Right atrium auricular region (tissue), 2 donors: ENCODE data around the gene HSD17B10. TPM values are rescaled to one million over a fixed set of nuclear protein-coding genes. Genes with fewer than 3 reads are reported as not detected.

Experiments used
- DNase-seq: peaks from one replicate; pipeline ENCODE4 v3.0.0-alpha.2; 2019; ENCODE audit warnings: low spot score
- H3K27ac ChIP-seq, 2 donors: fragments of 200-600 bp; sonication (generic); 1 replicate in 1 of 2; 2 replicates in 1 of 2; pipeline ENCODE4 v1.5.1; 2016 to 2019
- H3K27me3 ChIP-seq, 2 donors: fragments of 200-600 bp; sonication (generic); one replicate each; pipeline versions ENCODE4 v1.5.1 to v1.6.0; 2017 to 2019
- H3K36me3 ChIP-seq: fragments of 200-600 bp; sonication (generic); one replicate; pipeline ENCODE4 v1.5.1; 2016
- H3K4me1 ChIP-seq, 2 donors: fragments of 200-600 bp; sonication (generic); one replicate each; pipeline versions ENCODE4 v1.5.1 to v1.6.0; 2017 to 2019
- H3K4me3 ChIP-seq, 2 donors: fragments of 200-600 bp; sonication (generic); 1 replicate in 1 of 2; 2 replicates in 1 of 2; pipeline ENCODE4 v1.5.1; 2017 to 2019; ENCODE audit warnings: mild to moderate bottlenecking in 1 of 2, moderate library complexity in 1 of 2
- H3K9me3 ChIP-seq, 2 donors: fragments of 200-600 bp; sonication (generic); one replicate each; pipeline ENCODE4 v1.5.1; 2019
- CTCF ChIP-seq, 2 donors: fragments of 200-600 bp; sonication (generic); IDR thresholded peaks; one replicate each; pipeline ENCODE4 v1.5.1; 2019; ENCODE audit warnings: antibody characterized with exemption in 2 of 2
- total RNA-seq, 2 donors: library from RNA; depleted of rRNA; stranded (reverse); fragments of >200 nt; gene quantifications; one replicate each; pipeline ENCODE4 v1.1.0, GENCODE V29; 2016

HSD17B10 gene
- total RNA-seq, 2 donors from 2014 or later = 81.7 to 102 TPM

- no peak overlapping the region for H3K27ac ChIP-seq
- H3K4me3 ChIP-seq = no peak overlapping the region
- TF ChIP-seq CTCF (IDR thresholded peaks at IDR 0.05) = peak; percentile 73 to 86
- peak; percentile 71 for DNase-seq
- H3K36me3 ChIP-seq = peaks cover 12% of the 10 kb centered on the region
- H3K27me3 ChIP-seq = no peaks in the 10 kb centered on the region
- peaks cover 0 to 7% of the 10 kb centered on the region in 2 donors for H3K4me1 ChIP-seq
- no peaks in the 10 kb centered on the region for H3K9me3 ChIP-seq
These were observed 1.8 kb upstream of the HSD17B10 start for GRCh38 chrX:53435997-53436396.

- Histone ChIP-seq H3K27ac (no peak overlapping the region), H3K36me3 (peaks cover 12% of the 10 kb centered on the region), H3K4me3 (no peak overlapping the region), H3K4me1 (peaks cover 0 to 5% of the 10 kb centered on the region in 2 donors), H3K27me3 (no peaks in the 10 kb centered on the region), H3K9me3 (no peaks in the 10 kb centered on the region)
- no peak for TF ChIP-seq CTCF (IDR thresholded peaks at IDR 0.05)
- DNase-seq = no peak
These were observed 3.9 kb downstream of the HSD17B10 start for GRCh38 chrX:53430231-53430630.

DNA sequence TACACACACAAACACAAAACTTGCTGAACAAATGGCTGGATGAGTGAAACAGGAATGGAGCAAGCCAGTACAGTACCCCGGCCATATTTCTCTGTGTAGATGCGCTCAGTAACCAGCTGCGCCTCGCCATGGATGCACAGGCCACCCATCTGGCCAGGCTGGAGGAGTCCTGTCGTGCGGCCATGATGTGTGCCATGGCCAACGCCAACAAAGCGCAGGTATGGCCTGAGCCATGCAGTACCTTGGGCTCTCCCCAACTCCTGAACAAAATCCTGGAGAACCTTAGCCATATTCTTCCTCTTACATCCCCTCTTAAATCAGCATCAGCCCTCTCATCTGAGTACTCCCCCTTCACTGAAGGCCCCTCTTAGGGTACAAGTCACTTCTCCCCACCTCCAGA, 4.4 kb downstream of the HSD17B10 start:
- no peak overlapping the region for H3K27ac ChIP-seq
- peaks cover 0 to 5% of the 10 kb centered on the region in 2 donors for H3K4me1 ChIP-seq
- no peaks in the 10 kb centered on the region for H3K27me3 ChIP-seq

GRCh38 chrX:53422861-53423306, 11.3 kb downstream of the HSD17B10 start, which contains the start of gene RIBC1:
Gene RIBC1 (plus strand): TSS chrX:53422873. CDS start chrX:53426277, 3,404 bp downstream.
- no peaks in the 10 kb centered on the region for H3K36me3 ChIP-seq
- TF ChIP-seq CTCF (IDR thresholded peaks at IDR 0.05) = no peak
- peak within 1 kb of the TSS; percentile 59 to 68 for H3K4me3 ChIP-seq
- H3K4me1 ChIP-seq = peaks cover 0 to 23% of the 10 kb centered on the region in 2 donors
- no peak for DNase-seq
- H3K27me3 ChIP-seq = no peaks in the 10 kb centered on the region
- H3K9me3 ChIP-seq = no peaks in the 10 kb centered on the region
- H3K27ac ChIP-seq = peak within 1 kb of the TSS; percentile 89 to 91

More for the DNA sequence above, 4.4 kb downstream of the HSD17B10 start:
- H3K4me3 ChIP-seq = no peak overlapping the region
- no peak for TF ChIP-seq CTCF (IDR thresholded peaks at IDR 0.05)
- H3K9me3 ChIP-seq = no peaks in the 10 kb centered on the region
- peaks cover 12% of the 10 kb centered on the region for H3K36me3 ChIP-seq
- DNase-seq = no peak

DNA sequence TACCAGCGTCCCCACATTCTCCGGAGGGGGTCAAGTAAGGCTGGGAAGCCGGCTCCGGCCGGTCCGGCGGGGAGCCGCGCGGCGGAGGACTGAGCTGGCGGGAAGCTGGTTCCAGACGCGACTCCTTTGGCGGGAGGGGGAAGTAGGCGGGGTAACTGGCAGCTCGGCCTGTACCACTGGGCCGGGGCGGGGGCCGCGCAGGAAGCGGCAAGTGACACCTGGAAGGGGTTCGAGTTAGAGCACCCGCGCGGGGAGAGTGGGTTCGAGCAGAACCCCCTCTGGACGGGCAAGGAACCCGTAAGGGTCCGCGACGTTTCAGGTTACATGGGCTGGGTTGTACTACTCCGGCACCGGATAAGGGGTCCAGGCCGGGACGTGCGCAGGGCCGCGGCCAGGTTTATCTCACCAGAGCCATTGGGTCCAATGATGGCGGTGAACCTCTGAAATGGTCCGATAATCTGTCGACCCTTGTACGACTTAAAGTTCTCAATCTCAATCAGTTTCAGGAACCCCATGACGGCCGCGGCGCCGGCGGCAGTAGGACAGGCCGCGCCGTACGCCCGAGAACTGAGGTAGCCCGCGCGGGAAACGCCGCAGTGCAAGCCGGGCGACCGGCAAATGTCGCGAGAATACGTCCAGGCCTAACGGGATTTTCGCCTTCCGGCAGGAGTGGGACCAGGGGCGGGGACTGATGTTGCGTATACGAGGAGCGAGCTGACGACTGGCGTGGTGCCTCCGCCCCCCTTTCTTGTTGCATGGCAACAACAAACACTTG, 11.9 kb downstream of the HSD17B10 start, which contains the start of gene SMC1A:
Gene SMC1A (minus strand): TSS at position 569 of the 775 bp plus-strand sequence. CDS start 54 bp downstream, at position 515.
- no peaks in the 10 kb centered on the region for H3K36me3 ChIP-seq
- TF ChIP-seq CTCF (IDR thresholded peaks at IDR 0.05) = no peak
- H3K27ac ChIP-seq = peak within 1 kb of the TSS; percentile 89 to 91
- H3K4me3 ChIP-seq = peak within 1 kb of the TSS; percentile 59 to 68
- no peaks in the 10 kb centered on the region for H3K27me3 ChIP-seq
- H3K4me1 ChIP-seq = peaks cover 0 to 23% of the 10 kb centered on the region in 2 donors
- peak; percentile 99 for DNase-seq
- H3K9me3 ChIP-seq = no peaks in the 10 kb centered on the region
